Measurements from ENCODE around the gene SDC1. TPM values are rescaled to one million over a fixed set of nuclear protein-coding genes. Genes with fewer than 3 reads are reported as not detected.

SDC1 gene
- total RNA-seq, 4 donors from 2014 or later = 729 to 864 (median 835) TPM

DNA sequence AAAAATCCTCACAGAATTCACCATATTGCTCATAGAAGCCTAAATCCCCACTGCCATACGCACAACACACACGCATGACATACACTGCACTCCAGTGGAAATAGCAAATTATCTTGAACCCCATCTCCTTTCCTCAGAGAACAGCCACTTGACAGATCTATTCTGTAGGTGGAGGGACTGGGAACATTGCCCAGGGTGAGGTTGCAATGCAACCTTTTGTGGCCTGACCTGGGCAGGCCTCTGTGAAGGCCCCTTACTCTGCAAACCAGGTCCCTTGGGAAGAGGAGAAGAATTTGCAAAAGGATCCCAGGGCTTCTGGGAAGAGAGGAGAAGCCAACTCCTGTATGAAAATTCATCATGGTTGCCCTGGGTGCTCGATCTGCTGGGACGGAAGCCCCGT lies 51.9 kb downstream of the SDC1 start:
- no peak overlapping the region for H3K4me3 ChIP-seq (ENCODE audit: low read depth, poor library complexity, severe bottlenecking)
- TF ChIP-seq, protein P1, sequence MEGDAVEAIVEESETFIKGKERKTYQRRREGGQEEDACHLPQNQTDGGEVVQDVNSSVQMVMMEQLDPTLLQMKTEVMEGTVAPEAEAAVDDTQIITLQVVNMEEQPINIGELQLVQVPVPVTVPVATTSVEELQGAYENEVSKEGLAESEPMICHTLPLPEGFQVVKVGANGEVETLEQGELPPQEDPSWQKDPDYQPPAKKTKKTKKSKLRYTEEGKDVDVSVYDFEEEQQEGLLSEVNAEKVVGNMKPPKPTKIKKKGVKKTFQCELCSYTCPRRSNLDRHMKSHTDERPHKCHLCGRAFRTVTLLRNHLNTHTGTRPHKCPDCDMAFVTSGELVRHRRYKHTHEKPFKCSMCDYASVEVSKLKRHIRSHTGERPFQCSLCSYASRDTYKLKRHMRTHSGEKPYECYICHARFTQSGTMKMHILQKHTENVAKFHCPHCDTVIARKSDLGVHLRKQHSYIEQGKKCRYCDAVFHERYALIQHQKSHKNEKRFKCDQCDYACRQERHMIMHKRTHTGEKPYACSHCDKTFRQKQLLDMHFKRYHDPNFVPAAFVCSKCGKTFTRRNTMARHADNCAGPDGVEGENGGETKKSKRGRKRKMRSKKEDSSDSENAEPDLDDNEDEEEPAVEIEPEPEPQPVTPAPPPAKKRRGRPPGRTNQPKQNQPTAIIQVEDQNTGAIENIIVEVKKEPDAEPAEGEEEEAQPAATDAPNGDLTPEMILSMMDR (IDR thresholded peaks at IDR 0.05) = no peak
- no peak for TF ChIP-seq POLR2A (IDR thresholded peaks at IDR 0.05)
- intact Hi-C loops (cut with DNase I; ENCODE audit: low total_unique reads) = no loop called here
- DNase-seq (ENCODE audit: low spot score in 2 of 2) = no peak
- 81 to 84% methylated on average over 5 of the region's 5 CpGs for WGBS, 2 donors

DNA sequence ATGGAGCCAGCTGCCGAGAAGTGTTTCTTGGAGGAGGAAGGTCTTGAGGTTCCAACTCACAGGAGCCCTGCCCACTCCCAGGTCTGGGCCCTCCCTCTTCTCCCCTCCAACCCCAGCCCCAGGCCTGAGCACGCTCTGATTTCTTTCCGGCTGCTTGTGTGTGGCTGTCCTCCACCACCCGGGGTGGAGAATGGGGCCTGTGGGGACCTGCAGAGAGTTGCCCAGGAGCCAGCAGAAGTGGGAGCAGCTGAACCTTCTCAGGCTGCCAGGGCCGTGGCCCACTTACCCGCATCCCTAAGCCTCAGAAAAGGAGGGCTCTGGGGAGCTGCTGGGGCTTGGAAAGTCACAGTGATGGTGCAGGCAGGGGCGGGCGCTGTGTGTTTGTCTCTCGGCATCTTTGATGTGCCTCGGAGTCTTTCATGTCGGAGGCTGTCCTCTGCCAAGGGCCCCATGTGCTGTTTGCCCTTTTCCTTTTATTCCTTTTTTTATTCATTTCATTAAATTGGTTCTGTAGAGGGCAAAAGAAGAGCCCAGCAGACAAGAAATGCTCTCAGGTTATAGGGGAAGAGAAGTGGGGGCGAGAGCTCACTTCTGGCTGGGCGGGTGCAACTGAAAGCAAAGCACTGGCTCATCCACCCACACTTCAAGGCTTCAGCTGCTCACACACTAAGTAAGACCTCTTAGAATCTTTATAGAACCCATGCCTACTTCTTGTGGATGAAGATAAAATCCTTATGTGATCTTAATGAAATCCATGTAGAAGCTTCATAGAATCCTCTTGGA lies 52.5 kb downstream of the SDC1 start:
- intact Hi-C loops (cut with DNase I; ENCODE audit: low total_unique reads) = no loop called here

DNA sequence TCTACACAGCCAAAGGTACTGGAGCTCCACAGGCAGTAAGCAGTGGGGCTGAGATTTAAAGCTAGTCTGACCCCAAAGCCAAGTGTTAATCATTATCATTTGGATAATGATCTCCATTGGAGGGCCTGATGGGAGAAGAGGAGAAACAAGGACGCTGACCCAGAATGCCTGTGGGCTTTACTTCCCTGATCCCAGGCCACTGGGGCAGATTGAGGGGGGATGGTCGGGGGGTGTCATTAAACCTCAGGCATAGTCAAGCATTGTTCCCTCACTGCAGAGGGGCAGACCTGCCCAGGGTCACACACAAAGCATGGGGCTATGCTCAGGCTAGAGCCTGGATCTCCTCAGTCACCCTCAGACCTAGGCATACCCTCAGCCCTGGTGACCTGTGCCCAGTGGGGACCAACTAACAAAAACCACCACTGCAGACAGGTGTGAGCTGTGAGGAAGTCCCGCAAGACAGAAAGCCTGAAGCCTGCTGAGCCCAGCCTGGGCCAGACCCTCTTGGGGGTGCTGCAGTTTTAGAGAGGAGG lies 53.4 kb downstream of the SDC1 start:
- no peak overlapping the region for H3K4me3 ChIP-seq (ENCODE audit: low read depth, poor library complexity, severe bottlenecking)
- intact Hi-C loops (cut with DNase I; ENCODE audit: low total_unique reads) = no loop called here
- TF ChIP-seq, protein P1 (IDR thresholded peaks at IDR 0.05) = no peak
- TF ChIP-seq POLR2A (IDR thresholded peaks at IDR 0.05) = no peak
- peak in 1 of 2 donors; percentile 78 for DNase-seq (ENCODE audit: low spot score in 2 of 2)
- WGBS, 2 donors = 85 to 91% methylated on average over 3 of the region's 3 CpGs

More for the DNA sequence above, 52.5 kb downstream of the SDC1 start:
- 55 to 57% methylated on average over 13 of the region's 13 CpGs for WGBS, 2 donors
- no peak for TF ChIP-seq POLR2A (IDR thresholded peaks at IDR 0.05)
- TF ChIP-seq, protein P1 (IDR thresholded peaks at IDR 0.05) = no peak
- H3K4me3 ChIP-seq (ENCODE audit: low read depth, poor library complexity, severe bottlenecking) = no peak overlapping the region
- peak in 1 of 2 donors; percentile 63 for DNase-seq (ENCODE audit: low spot score in 2 of 2)

DNA sequence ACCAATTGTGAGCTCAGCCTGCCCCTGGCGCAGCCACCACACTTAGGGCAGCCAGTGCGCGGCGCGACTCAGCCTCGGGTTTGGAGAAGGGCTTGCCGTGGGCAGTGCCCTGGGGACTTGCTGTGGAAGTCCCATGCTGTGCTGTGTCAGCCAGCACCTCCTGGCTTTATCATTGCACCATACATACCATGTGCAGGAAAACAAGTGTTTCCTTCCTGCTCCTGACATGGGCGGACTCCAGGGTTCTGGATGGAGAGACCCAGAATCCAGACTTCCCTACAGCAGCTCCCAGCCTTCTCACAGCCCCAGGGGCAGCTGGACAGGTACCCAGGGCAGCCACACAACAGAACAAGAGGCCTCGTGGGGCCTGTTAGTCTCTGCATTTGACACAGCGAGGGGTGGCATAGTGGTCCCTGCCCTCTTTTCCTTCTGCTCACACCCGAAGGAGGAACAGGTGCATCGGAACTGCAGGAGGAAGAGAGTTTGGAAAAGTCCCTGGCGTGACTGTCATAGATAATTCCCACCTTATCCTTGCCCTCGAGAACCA lies 54.2 kb downstream of the SDC1 start:
- DNase-seq (ENCODE audit: low spot score in 2 of 2) = peak in 1 of 2 donors; percentile 80
- TF ChIP-seq, protein P1 (IDR thresholded peaks at IDR 0.05) = no peak
- no peak for TF ChIP-seq POLR2A (IDR thresholded peaks at IDR 0.05)
- WGBS, 2 donors = 74 to 82% methylated on average over 14 of the region's 14 CpGs
- intact Hi-C loops (cut with DNase I; ENCODE audit: low total_unique reads) = no loop called here
- no peak overlapping the region for H3K4me3 ChIP-seq (ENCODE audit: low read depth, poor library complexity, severe bottlenecking)

DNA sequence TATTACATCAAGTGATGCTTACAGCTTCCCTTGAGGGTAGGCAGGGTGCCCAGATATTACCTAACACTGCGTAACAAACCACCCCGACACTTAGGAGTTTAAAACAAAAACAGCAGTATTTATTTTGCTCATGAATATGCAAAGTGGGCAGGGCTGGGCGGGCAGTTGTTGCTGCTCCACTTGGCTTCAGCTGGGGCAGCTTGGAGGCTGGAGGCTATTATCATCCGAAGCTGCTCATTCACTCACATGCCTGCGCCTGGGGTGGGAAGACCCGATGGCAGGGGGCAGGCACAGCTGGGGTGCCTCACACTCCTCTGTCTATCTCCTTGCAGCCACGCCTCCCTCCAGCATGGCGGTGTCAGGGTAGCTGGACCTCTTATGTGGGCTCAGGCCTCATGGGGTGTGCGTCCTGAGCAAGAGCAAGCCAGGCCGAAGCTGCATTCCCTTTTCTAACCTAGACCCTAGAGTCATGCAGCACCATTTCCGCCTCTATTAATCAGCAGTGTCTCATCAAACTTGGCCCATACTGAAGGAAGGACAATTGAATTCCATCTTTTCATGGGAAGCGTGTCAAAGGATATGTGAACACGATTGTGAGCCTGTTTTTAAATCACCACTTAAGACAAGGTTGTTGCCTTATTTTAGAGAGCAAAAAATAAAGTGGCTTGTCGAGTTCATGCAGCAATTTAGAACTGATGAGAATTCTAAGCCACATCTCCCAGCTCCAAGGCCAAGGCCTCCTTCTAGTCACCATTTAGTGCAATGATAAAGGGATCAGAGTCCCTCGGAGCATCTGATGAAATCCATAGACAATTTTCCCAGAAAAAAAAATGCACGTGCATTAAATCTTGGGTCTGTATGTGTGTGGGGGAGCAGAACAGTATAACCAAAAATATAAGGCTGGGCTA lies 54.9 kb downstream of the SDC1 start:
- DNase-seq (ENCODE audit: low spot score in 2 of 2) = peak in 1 of 2 donors; percentile 81
- intact Hi-C loops (cut with DNase I; ENCODE audit: low total_unique reads) = no loop called here
- no peak overlapping the region for H3K4me3 ChIP-seq (ENCODE audit: low read depth, poor library complexity, severe bottlenecking)
- 55 to 64% methylated on average over 16 of the region's 16 CpGs for whole genome bisulfite sequencing, 2 donors
- TF ChIP-seq, protein P1 (IDR thresholded peaks at IDR 0.05) = no peak
- no peak for TF ChIP-seq POLR2A (IDR thresholded peaks at IDR 0.05)
